HepG2 (cell line): Measurements from ENCODE around the gene IQGAP3.

Experiments
- CTCF ChIP-seq: sonication (generic); formaldehyde crosslinking; IDR thresholded peaks from 2 replicates; pipeline ENCODE4 v1.5.0; 2020; ENCODE audit warnings: mild to moderate bottlenecking, missing genetic modification reagents, moderate library complexity
- HMGXB4 ChIP-seq, 2 experiments: sonication (generic) in 1 of 2; formaldehyde crosslinking in 1 of 2; IDR thresholded peaks; 2 replicates each; pipeline versions ENCODE4 v1.4.0 to v1.6.1; 2018 to 2020; ENCODE audit warnings: missing genetic modification reagents in 2 of 2, borderline replicate concordance in 1 of 2, low read depth in 1 of 2, mild to moderate bottlenecking in 1 of 2, missing biosample characterization in 1 of 2
- KDM5A ChIP-seq: fragments of 200-600 bp; sonication (generic); IDR thresholded peaks from 2 replicates; pipeline ENCODE4 v1.7.0; 2018; ENCODE audit warnings: antibody characterized with exemption, mild to moderate bottlenecking, low read length, borderline replicate concordance
- MXI1 ChIP-seq: IDR thresholded peaks from 3 replicates; pipeline ENCODE4 v1.6.1; 2012; ENCODE audit warnings: low read depth, low read length, inconsistent platforms, borderline replicate concordance
- POLR2AphosphoS5 ChIP-seq: IDR thresholded peaks from 2 replicates; pipeline ENCODE4 v1.6.1; 2012; ENCODE audit warnings: low read depth, low read length
- ZBTB33 ChIP-seq: sonication (generic); formaldehyde crosslinking; IDR thresholded peaks from 2 replicates; pipeline ENCODE4 v1.4.0; 2020; ENCODE audit warnings: missing genetic modification reagents
- ZFP36 ChIP-seq: fragments of 150-350 bp; IDR thresholded peaks from 2 replicates; pipeline ENCODE4 v1.6.1; 2018; ENCODE audit warnings: borderline replicate concordance, low read length, low read depth; ENCODE audit not compliant: partially characterized antibody
- ZNF747 ChIP-seq: sonication (generic); formaldehyde crosslinking; IDR thresholded peaks from 2 replicates; pipeline ENCODE4 v1.8.1; 2023; ENCODE audit warnings: missing genetic modification reagents, mild to moderate bottlenecking, borderline replicate concordance
- TF ChIP-seq, protein P1 (sequence below): sonication (generic); formaldehyde crosslinking; IDR thresholded peaks from 2 replicates; pipeline ENCODE4 v1.8.0; 2022; ENCODE audit warnings: mild to moderate bottlenecking, missing genetic modification reagents, borderline replicate concordance

DNA sequence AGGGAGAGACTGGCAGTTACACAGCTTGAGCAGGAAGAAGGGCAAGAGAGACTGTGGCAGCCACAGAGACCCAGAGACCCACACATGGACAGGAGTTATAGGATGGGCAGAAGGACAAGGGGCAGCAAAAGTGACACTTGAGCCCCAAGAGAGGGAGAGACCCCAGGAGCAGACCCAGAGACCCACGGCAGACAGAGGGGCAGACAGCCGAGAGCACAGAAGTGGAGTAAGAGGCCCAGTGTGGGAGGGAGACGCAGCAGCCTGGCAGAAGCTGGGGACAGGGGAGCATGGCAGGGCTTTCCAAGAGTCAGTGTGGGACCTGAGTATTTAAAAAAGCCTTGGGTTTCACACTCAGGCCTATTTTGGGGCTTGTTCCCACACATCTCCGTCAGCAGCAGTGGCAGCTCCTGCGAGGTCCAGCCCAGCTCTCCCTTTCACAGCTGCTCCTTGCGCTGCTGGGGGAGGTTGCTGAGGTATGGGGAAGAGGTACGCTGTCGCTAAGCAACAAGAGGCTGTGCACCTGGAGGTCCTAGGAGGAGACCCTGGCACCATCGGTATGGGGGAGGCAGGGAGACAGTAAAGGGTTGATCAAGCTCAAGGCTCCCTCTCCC, 62.8 kb downstream of the IQGAP3 start:
- TF ChIP-seq ZBTB33 (CRISPR knock-in tag) (no peak), POLR2AphosphoS5 (no peak), HMGXB4 (CRISPR knock-in tag; IDR thresholded peaks at IDR 0.05; ENCODE audit: borderline replicate concordance in 1 of 2, low read depth in 1 of 2) (no peak), MXI1 (no peak), ZFP36 (no peak), ZNF747 (CRISPR knock-in tag) (no peak), CTCF (CRISPR knock-in tag) (no peak), KDM5A (no peak)
- TF ChIP-seq, protein P1, sequence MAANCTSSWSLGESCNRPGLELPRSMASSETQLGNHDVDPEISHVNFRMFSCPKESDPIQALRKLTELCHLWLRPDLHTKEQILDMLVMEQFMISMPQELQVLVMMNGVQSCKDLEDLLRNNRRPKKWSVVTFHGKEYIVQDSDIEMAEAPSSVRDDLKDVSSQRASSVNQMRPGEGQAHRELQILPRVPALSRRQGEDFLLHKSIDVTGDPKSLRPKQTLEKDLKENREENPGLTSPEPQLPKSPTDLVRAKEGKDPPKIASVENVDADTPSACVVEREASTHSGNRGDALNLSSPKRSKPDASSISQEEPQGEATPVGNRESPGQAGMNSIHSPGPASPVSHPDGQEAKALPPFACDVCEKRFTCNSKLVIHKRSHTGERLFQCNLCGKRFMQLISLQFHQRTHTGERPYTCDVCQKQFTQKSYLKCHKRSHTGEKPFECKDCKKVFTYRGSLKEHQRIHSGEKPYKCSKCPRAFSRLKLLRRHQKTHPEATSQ (CRISPR knock-in tag) = no peak
